Hypothalamus (tissue), 51 donors: ENCODE data around the gene CGREF1.
A peak's percentile ranks its signal among the peaks of the same experiment; 100 is the strongest.

Experiments used
- DNase-seq, 51 donors: peaks; one replicate each; lab custom pipeline; 2025; lab: John Stamatoyannopoulos, UW

The CGREF1 gene

DNA sequence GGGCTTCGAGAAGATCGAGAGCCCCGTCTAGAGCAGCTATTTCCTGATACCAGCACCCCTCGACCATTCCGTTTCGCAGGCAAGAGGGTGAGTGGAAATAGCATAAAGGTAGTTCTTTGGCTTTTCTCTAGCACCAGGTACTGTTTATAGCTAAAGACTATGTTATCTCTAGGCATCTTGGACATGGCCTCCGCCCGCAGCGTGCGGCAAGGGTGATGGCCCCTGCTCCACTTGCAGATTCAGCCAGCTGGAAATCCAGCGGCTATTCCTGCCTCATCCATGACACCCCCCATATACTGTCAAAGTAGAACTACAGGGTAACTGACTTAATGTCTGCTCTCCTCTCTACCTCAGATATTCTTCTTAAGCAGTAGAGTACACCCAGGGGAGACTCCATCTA is 64.2 kb downstream of the CGREF1 start:
- DNase-seq: no peak

DNA sequence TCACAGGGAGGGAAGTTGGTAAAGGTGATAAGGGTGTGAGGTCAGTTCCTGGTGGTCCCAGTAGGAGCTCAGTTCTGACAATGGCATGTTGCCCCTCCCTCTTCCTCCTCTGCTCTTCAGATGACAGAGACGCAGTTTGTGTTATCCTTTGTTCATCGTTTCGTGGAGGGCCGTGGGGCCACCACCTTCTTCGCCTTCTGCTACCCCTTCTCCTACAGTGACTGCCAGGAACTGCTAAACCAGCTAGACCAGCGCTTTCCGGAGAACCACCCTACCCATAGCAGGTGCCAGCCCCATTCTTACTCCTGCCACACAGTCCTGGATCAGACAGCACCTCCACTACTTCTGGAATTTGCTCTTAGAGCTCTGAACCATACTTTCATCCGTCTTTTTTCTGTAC is 65.2 kb downstream of the CGREF1 start:
- DNase-seq: no peak

DNA sequence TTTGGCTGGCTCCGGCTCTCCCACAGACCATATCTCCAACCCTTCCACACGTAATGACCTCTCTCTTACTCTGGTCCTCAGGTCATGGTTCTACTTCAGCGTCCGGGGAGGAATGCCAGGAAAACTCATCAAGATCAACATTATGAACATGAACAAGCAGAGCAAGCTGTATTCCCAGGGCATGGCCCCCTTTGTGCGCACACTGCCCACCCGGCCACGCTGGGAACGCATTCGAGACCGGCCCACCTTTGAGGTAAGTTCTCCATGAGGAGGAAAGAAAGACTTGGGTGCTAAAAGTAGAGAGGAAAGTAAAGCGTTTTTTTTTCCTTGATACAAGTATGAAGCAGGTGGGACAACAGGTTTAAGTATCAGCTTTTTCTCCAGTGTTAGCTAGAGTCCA is 65.6 kb downstream of the CGREF1 start:
- DNase-seq: no peak

DNA sequence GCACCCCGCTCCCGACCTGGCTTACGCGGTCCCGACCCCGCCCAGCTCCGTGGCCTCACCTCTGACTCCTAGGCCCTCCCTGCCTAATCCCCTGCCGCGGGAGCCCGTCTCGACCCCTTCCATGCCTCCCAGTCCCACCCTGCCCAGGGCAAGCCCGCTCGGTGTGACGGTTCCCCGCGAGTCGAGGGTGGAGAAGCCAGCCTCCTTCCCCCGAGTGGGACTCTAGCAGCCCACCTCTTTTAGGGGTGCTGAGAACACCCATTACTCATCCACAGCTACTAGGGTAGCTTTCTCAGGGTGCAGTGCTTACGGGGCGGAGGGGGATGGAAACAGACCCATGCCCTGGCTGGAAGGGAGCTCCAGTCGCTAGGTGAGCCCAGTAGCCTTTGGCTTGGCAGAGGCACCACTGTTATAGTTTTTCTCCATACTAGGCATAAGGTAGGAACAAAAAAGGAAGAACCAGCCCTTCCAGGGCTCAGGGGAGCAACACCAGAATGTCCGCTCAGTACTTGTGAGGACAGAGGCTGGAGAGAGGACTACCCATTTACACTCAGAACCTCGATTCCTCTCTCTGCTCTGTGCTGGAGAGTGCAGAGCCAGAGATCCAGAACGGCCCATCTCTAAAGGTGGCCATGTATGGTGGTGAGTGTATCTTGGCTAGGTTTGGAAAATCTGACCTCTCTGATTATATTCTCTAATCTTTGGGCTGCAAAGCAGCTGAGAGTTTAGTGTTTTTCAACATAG is 66.9 kb downstream of the CGREF1 start:
- peak in 19 of 51 donors; percentile 19 to 70 (median 42) for DNase-seq

DNA sequence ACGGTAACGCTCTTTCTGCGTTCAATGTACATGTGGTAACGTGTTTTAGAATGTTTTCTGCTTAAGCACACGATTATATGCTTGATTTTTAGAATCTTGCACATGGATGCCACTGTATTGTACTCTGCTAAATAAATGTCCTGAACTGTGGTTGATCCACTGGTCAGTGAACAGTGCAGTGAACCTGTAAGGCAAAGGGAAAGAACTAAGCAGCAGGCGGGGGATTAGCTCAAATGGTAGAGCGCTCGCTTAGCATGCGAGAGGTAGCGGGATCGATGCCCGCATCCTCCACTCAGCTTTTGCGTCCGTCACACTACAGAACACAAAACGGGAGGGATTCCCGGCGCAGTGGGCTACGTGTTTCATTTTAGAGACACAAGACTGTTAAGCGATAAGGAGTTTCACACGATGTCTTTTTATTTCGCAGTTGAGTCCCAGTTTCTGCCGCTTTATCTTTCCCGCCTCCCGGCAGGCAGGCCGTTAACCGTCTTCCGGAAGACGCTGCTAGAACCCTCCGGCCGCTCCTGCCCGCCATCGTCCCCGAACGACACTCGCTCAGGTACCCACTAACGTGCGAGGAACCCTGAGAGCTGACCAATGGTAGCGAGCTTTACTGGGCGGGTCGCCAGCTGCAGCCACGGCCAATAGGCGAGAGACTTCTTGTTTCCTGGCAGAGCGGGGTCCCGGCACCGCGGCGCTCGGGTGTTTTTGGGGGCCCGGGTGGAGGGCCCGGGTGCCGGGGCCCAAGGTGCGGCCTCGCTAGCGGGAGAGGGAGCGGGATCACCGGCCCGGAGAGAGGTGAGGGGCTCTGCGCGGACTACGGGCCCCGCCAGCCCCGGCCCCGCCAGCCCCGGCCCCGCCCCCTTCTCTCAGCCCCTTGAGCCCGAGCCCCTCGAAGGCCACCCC is 67.7 kb downstream of the CGREF1 start, which contains the start of gene AGBL5:
AGBL5 (plus strand) TSS at position 673 of the 906 bp plus-strand sequence. CDS start 1,291 bp downstream, outside the sequence.
- peak; percentile 66 to 96 (median 89) for DNase-seq
